ENCODE data around the gene ME1.
A peak's percentile ranks its signal among the peaks of the same experiment; 100 is the strongest.
"Not testable (repeated sequence)": the region's sequence is repeated elsewhere in the genome, so short reads cannot be mapped to it uniquely, and the experiment has no call there.

ME1 gene

DNA sequence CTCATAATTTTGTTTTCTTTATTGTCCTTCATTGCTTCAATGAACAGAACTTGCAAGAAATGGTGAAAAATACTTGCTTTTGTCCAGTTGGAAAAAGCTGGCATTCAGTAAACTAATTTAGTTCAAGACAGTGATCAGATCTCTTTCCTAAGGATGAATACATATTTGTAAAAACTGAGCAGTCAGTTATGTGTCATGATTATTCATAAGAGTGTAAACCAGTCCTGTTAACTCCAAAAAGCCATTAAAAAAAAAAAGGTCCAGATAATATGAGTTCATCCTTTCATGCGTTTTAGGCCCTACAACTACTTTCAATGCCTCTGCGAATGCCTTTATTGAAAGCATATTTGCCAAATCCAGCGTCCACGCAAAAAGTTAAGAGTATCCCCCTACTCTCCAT lies 238.4 kb downstream of the ME1 start:
- peak overlapping the region; percentile 95 for H2AFZ ChIP-seq
- peaks cover 4% of the 10 kb centered on the region for H3K79me2 ChIP-seq
- no peak overlapping the region for H3K9ac ChIP-seq
- no peak overlapping the region for H3K27ac ChIP-seq
- no peaks in the 10 kb centered on the region for H3K4me1 ChIP-seq
- TF ChIP-seq, protein P1, sequence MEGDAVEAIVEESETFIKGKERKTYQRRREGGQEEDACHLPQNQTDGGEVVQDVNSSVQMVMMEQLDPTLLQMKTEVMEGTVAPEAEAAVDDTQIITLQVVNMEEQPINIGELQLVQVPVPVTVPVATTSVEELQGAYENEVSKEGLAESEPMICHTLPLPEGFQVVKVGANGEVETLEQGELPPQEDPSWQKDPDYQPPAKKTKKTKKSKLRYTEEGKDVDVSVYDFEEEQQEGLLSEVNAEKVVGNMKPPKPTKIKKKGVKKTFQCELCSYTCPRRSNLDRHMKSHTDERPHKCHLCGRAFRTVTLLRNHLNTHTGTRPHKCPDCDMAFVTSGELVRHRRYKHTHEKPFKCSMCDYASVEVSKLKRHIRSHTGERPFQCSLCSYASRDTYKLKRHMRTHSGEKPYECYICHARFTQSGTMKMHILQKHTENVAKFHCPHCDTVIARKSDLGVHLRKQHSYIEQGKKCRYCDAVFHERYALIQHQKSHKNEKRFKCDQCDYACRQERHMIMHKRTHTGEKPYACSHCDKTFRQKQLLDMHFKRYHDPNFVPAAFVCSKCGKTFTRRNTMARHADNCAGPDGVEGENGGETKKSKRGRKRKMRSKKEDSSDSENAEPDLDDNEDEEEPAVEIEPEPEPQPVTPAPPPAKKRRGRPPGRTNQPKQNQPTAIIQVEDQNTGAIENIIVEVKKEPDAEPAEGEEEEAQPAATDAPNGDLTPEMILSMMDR (IDR thresholded peaks at IDR 0.05): no peak
- no peaks in the 10 kb centered on the region for H3K36me3 ChIP-seq (ENCODE audit: control insufficient read depth, insufficient read depth, low read length)
- no peaks in the 10 kb centered on the region for H3K27me3 ChIP-seq (ENCODE audit: control insufficient read depth, insufficient read depth, low read length)
- peak overlapping the region; percentile 96 for H3K4me2 ChIP-seq (ENCODE audit: low read length)
- H3K9me3 ChIP-seq (ENCODE audit: control insufficient read depth, low read length): no peaks in the 10 kb centered on the region
- peak overlapping the region; percentile 89 for H3K4me3 ChIP-seq (ENCODE audit: low read depth, low read length)

DNA sequence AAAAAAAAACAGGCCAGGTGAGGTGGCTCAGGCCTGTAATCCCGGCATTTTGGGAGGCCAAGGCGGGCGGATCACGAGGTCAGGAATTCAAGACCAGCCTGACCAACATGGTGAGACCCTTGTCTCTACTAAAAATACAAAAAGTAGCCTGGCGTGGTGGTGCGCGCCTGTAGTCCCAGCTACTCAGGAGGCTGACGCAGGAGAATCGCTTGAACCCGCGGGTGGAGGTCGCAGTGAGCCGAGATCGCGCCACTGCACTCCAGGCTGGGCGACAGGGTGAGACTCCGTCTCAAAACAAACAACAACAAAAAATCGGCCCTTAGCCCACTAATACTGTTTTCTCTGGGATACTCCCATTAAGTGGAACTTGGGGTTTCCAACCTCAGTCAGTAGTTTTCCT lies 238.9 kb downstream of the ME1 start:
- Histone ChIP-seq H3K4me3 (ENCODE audit: low read depth, low read length) (peak overlapping the region; percentile 89), H3K4me2 (ENCODE audit: low read length) (peak overlapping the region; percentile 96)
- not testable (repeated sequence) for H3K9me3 ChIP-seq (ENCODE audit: control insufficient read depth, low read length); H3K27ac ChIP-seq; H3K36me3 ChIP-seq (ENCODE audit: control insufficient read depth, insufficient read depth, low read length); H3K79me2 ChIP-seq; H3K9ac ChIP-seq; H3K4me1 ChIP-seq; H3K27me3 ChIP-seq (ENCODE audit: control insufficient read depth, insufficient read depth, low read length); H2AFZ ChIP-seq

DNA sequence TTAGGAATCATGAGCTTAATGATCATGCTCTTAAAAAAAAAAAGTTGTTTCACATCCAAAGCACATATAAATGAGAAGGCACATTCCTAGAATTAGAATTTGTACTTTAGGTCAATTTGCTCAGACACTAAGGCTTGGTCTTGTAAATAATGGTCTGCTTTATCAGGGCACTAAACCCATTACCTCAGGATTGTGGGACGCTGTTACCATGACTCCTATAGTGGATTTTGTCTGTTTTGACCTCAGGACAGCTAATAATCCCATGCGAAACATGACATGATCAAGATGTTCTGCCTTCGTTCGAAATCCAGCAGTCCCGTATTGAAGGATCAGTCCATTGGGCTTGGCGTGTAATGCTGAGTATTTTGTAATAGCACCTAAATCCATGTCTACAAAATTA lies 240.2 kb downstream of the ME1 start:
- H3K27ac ChIP-seq: no peak overlapping the region
- peaks cover 4% of the 10 kb centered on the region for H3K79me2 ChIP-seq
- TF ChIP-seq, protein P1 (IDR thresholded peaks at IDR 0.05): no peak
- H3K9me3 ChIP-seq (ENCODE audit: control insufficient read depth, low read length): no peaks in the 10 kb centered on the region
- no peak overlapping the region for H3K4me3 ChIP-seq (ENCODE audit: low read depth, low read length)
- H3K4me2 ChIP-seq (ENCODE audit: low read length): no peak overlapping the region
- H3K9ac ChIP-seq: no peak overlapping the region
- no peaks in the 10 kb centered on the region for H3K36me3 ChIP-seq (ENCODE audit: control insufficient read depth, insufficient read depth, low read length)
- no peaks in the 10 kb centered on the region for H3K27me3 ChIP-seq (ENCODE audit: control insufficient read depth, insufficient read depth, low read length)
- no peak overlapping the region for H2AFZ ChIP-seq
- no peaks in the 10 kb centered on the region for H3K4me1 ChIP-seq

DNA sequence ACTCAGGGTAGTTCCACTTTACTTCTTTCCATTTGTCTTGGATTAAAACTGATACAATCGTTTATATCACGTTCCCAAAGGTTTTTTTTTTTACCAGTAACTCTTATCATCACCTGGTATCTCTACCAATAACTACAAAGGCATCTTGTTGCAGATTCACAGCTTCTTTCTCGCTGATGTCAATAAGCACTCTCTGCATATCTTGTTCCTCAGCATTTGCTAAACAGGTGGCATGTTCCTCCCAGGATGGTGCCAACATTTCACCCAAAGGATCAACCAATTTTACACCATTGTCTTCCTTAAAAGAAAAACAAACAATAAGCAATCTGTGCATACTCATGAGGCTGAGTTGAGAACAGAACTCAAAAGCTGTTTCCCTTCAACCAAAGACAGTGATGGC lies 242.3 kb downstream of the ME1 start:
- Histone ChIP-seq H3K27me3 (ENCODE audit: control insufficient read depth, insufficient read depth, low read length) (no peaks in the 10 kb centered on the region), H3K9ac (no peak overlapping the region), H3K4me1 (no peaks in the 10 kb centered on the region), H3K36me3 (ENCODE audit: control insufficient read depth, insufficient read depth, low read length) (no peaks in the 10 kb centered on the region), H3K79me2 (peaks cover 4% of the 10 kb centered on the region), H3K4me2 (ENCODE audit: low read length) (no peak overlapping the region), H3K4me3 (ENCODE audit: low read depth, low read length) (no peak overlapping the region), H2AFZ (no peak overlapping the region), H3K9me3 (ENCODE audit: control insufficient read depth, low read length) (no peaks in the 10 kb centered on the region), H3K27ac (no peak overlapping the region)
- TF ChIP-seq, protein P1 (IDR thresholded peaks at IDR 0.05): no peak

DNA sequence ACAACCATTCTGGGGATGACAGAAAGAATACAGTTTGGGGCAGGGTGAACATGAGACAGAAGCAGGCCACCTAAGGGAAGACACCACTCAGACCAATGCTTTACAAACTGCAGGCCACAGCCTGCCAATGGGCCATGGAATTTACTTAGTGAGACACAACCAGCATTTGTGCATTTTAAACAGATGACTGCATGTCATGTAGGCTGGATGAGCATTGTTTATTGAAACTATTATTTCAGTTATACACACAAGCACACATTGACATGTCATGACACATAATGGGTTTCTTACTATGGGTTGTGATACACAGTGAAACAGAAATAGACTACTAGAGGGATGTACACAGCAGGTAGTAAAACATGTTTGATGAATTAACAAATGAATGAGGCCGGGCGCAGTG lies 245.8 kb downstream of the ME1 start:
- no peak overlapping the region for H3K4me3 ChIP-seq (ENCODE audit: low read depth, low read length)
- no peak overlapping the region for H3K4me2 ChIP-seq (ENCODE audit: low read length)
- no peak overlapping the region for H3K9ac ChIP-seq
- no peaks in the 10 kb centered on the region for H3K36me3 ChIP-seq (ENCODE audit: control insufficient read depth, insufficient read depth, low read length)
- no peaks in the 10 kb centered on the region for H3K9me3 ChIP-seq (ENCODE audit: control insufficient read depth, low read length)
- H3K4me1 ChIP-seq: no peaks in the 10 kb centered on the region
- H2AFZ ChIP-seq: no peak overlapping the region
- TF ChIP-seq, protein P1 (IDR thresholded peaks at IDR 0.05): no peak
- no peak overlapping the region for H3K27ac ChIP-seq
- H3K79me2 ChIP-seq: no peaks in the 10 kb centered on the region
- H3K27me3 ChIP-seq (ENCODE audit: control insufficient read depth, insufficient read depth, low read length): no peaks in the 10 kb centered on the region

Data from parathyroid adenoma (tissue), 2 donors.